Activated CD4-positive, alpha-beta T cell treated with anti-CD3 and anti-CD28 coated beads for 48 hours (primary cell): ENCODE results near the gene TIMP1.

ENCODE experiments used
- DNase-seq: peaks from one replicate; pipeline ENCODE4 v3.0.0-alpha.2; 2020

Gene TIMP1

GRCh38 chrX:47581731-47582647, at the start of gene TIMP1:
Gene TIMP1, plus strand, starts transcription at chrX:47582436. Its CDS starts 980 bp downstream, at chrX:47583416.
- peak; percentile 88 for DNase-seq

GRCh38 chrX:47539860-47540259, 42.4 kb upstream of the TIMP1 start:
- no peak for DNase-seq

GRCh38 chrX:47540754-47541538, 41.3 kb upstream of the TIMP1 start:
- DNase-seq, result no peak

GRCh38 chrX:47543496-47543895, 38.7 kb upstream of the TIMP1 start:
- DNase-seq, result no peak

GRCh38 chrX:47556045-47556623, 26.1 kb upstream of the TIMP1 start:
- peak; percentile 88 for DNase-seq

GRCh38 chrX:47558436-47558835, 23.8 kb upstream of the TIMP1 start:
- DNase-seq, result no peak

GRCh38 chrX:47560179-47560933, 21.9 kb upstream of the TIMP1 start:
- no peak for DNase-seq

- DNase-seq, result peak; percentile 96
Observed at GRCh38 chrX:47560934-47561658, 21.1 kb upstream of the TIMP1 start, which contains the start of gene ARAF. Gene ARAF, plus strand, starts transcription at chrX:47561205. Its CDS starts 1,763 bp downstream, at chrX:47562968.

- no peak for DNase-seq
Observed at GRCh38 chrX:47561659-47562151, 20.5 kb upstream of the TIMP1 start.

GRCh38 chrX:47562615-47563243, 19.5 kb upstream of the TIMP1 start:
- DNase-seq, result peak; percentile 57

GRCh38 chrX:47563801-47564315, 18.4 kb upstream of the TIMP1 start:
- no peak for DNase-seq

GRCh38 chrX:47564438-47565085, 17.7 kb upstream of the TIMP1 start:
- DNase-seq, result no peak

GRCh38 chrX:47566841-47567240, 15.4 kb upstream of the TIMP1 start:
- no peak for DNase-seq

GRCh38 chrX:47568656-47569295, 13.5 kb upstream of the TIMP1 start:
- peak; percentile 59 for DNase-seq

GRCh38 chrX:47570794-47571193, 11.4 kb upstream of the TIMP1 start:
- DNase-seq, result no peak

GRCh38 chrX:47571215-47571614, 11.0 kb upstream of the TIMP1 start:
- DNase-seq, result no peak

GRCh38 chrX:47571896-47572295, 10.3 kb upstream of the TIMP1 start:
- DNase-seq, result no peak

GRCh38 chrX:47572773-47573340, 9.4 kb upstream of the TIMP1 start:
- DNase-seq, result no peak

GRCh38 chrX:47573341-47574075, 8.7 kb upstream of the TIMP1 start:
- DNase-seq, result no peak
